PFSK-1 (cell line): Measurements from ENCODE around the gene USP2.

Experiments
- FOXP2 ChIP-seq: optimal IDR thresholded peaks from 2 replicates; pipeline ENCODE3; 2011; ENCODE audit warnings: borderline replicate concordance, control low read depth, inconsistent platforms; ENCODE audit not compliant: insufficient read depth; ENCODE audit errors: extremely low read length, extremely low read depth
- POLR2AphosphoS5 ChIP-seq: IDR thresholded peaks from 2 replicates; pipeline ENCODE4 v1.6.1; 2012; ENCODE audit warnings: low read depth, mild to moderate bottlenecking, control low read depth, low read length, moderate library complexity
- SIN3A ChIP-seq: IDR thresholded peaks from 2 replicates; pipeline ENCODE4 v1.6.1; 2012; ENCODE audit warnings: mild to moderate bottlenecking, low read length, moderate library complexity, borderline replicate concordance; ENCODE audit not compliant: insufficient read depth
- TAF1 ChIP-seq: IDR thresholded peaks from 2 replicates; pipeline ENCODE4 v1.6.1; 2012; ENCODE audit warnings: low read length, control low read depth, borderline replicate concordance; ENCODE audit not compliant: insufficient read depth
- TF ChIP-seq, protein P1 (sequence below), 2 experiments: IDR thresholded peaks; 2 replicates each; pipeline versions ENCODE4 v1.6.1 to v1.8.0; 2011 to 2012; ENCODE audit warnings: low read depth in 2 of 2, low read length in 2 of 2, control low read depth in 1 of 2, inconsistent platforms in 1 of 2, mild to moderate bottlenecking in 1 of 2, moderate library complexity in 1 of 2; ENCODE audit not compliant: insufficient read depth in 1 of 2

Gene USP2

DNA sequence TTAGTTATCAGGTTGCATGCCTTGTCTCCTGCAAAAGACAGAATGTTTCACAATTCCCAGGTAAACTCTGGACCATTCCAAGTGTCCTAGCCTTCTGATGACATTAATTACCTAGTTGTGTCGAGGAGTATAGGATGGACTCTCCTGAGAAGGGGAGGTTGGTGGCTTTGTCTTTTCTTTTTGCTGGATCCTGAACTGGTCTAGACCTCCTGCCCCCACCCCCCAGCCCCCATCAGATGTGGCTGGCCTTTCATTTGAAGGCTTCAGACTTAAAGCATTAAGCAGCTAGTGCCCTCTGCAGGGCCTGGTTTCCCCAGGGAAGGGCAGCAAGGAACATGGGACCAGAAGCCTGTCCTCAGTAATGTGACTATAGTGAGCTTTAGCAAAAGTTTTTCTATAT, 74.3 kb downstream of the USP2 start:
- TF ChIP-seq TAF1 (no peak), FOXP2 (no peak), SIN3A (no peak), POLR2AphosphoS5 (no peak)
- TF ChIP-seq, protein P1, sequence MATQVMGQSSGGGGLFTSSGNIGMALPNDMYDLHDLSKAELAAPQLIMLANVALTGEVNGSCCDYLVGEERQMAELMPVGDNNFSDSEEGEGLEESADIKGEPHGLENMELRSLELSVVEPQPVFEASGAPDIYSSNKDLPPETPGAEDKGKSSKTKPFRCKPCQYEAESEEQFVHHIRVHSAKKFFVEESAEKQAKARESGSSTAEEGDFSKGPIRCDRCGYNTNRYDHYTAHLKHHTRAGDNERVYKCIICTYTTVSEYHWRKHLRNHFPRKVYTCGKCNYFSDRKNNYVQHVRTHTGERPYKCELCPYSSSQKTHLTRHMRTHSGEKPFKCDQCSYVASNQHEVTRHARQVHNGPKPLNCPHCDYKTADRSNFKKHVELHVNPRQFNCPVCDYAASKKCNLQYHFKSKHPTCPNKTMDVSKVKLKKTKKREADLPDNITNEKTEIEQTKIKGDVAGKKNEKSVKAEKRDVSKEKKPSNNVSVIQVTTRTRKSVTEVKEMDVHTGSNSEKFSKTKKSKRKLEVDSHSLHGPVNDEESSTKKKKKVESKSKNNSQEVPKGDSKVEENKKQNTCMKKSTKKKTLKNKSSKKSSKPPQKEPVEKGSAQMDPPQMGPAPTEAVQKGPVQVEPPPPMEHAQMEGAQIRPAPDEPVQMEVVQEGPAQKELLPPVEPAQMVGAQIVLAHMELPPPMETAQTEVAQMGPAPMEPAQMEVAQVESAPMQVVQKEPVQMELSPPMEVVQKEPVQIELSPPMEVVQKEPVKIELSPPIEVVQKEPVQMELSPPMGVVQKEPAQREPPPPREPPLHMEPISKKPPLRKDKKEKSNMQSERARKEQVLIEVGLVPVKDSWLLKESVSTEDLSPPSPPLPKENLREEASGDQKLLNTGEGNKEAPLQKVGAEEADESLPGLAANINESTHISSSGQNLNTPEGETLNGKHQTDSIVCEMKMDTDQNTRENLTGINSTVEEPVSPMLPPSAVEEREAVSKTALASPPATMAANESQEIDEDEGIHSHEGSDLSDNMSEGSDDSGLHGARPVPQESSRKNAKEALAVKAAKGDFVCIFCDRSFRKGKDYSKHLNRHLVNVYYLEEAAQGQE (IDR thresholded peaks at IDR 0.05; ENCODE audit: insufficient read depth in 1 of 2, low read depth in 2 of 2, low read length in 2 of 2) = no peak

- TF ChIP-seq SIN3A (no peak), POLR2AphosphoS5 (no peak), FOXP2 (no peak), TAF1 (no peak)
- TF ChIP-seq, protein P1 (IDR thresholded peaks at IDR 0.05; ENCODE audit: insufficient read depth in 1 of 2, low read depth in 2 of 2, low read length in 2 of 2) = no peak
These were observed 75.1 kb downstream of the USP2 start for GRCh38 chr11:119306373-119306890.

- TF ChIP-seq POLR2AphosphoS5 (no peak), TAF1 (no peak), SIN3A (no peak), FOXP2 (no peak)
- TF ChIP-seq, protein P1 (IDR thresholded peaks at IDR 0.05; ENCODE audit: insufficient read depth in 1 of 2, low read depth in 2 of 2, low read length in 2 of 2) = no peak
These were observed 75.7 kb downstream of the USP2 start for GRCh38 chr11:119305556-119306372.
